ACC112 (cell line): ENCODE results near the gene MPZL1.

Source experiments
- H2AFZ ChIP-seq: fragments of 200-600 bp; sonication (generic); one replicate; pipeline ENCODE4 v1.6.0; 2017; ENCODE audit warnings: antibody characterized with exemption, low read length; ENCODE audit not compliant: unreplicated experiment
- H3K27ac ChIP-seq: fragments of 200-600 bp; sonication (generic); 2 replicates; pipeline ENCODE4 v1.5.1; 2014; ENCODE audit warnings: low read depth, mild to moderate bottlenecking, antibody characterized with exemption, low read length, moderate library complexity
- H3K27me3 ChIP-seq: fragments of 200-600 bp; sonication (generic); 2 replicates; pipeline ENCODE4 v1.6.1; 2014; ENCODE audit warnings: mild to moderate bottlenecking, antibody characterized with exemption, low read length, moderate library complexity, mixed read lengths; ENCODE audit not compliant: insufficient read depth
- H3K36me3 ChIP-seq: fragments of 200-600 bp; sonication (generic); 2 replicates; pipeline ENCODE4 v1.6.1; 2016; ENCODE audit warnings: mild to moderate bottlenecking, antibody characterized with exemption, low read length, moderate library complexity, mixed read lengths; ENCODE audit not compliant: insufficient read depth
- H3K4me1 ChIP-seq: fragments of 200-600 bp; sonication (generic); one replicate; pipeline ENCODE4 v1.6.1; 2016; ENCODE audit warnings: low read length, mixed read lengths; ENCODE audit not compliant: insufficient read depth, unreplicated experiment, control insufficient read depth
- H3K4me3 ChIP-seq: fragments of 200-600 bp; sonication (generic); 2 replicates; pipeline ENCODE4 v1.5.1; 2014; ENCODE audit warnings: mild to moderate bottlenecking, low read depth, low read length
- H3K79me2 ChIP-seq: fragments of 200-600 bp; sonication (generic); one replicate; pipeline ENCODE4 v1.6.0; 2016; ENCODE audit warnings: low read length; ENCODE audit not compliant: control insufficient read depth, unreplicated experiment, insufficient read depth

MPZL1 gene

GRCh38 chr1:167763525-167764220 is 41.9 kb downstream of the MPZL1 start:
- Histone ChIP-seq H3K4me3 (no peak overlapping the region), H3K27ac (no peak overlapping the region), H2AFZ (no peak overlapping the region), H3K27me3 (no peaks in the 10 kb centered on the region), H3K79me2 (peaks cover 60% of the 10 kb centered on the region), H3K4me1 (peaks cover 4% of the 10 kb centered on the region), H3K36me3 (peaks cover 9% of the 10 kb centered on the region)

DNA sequence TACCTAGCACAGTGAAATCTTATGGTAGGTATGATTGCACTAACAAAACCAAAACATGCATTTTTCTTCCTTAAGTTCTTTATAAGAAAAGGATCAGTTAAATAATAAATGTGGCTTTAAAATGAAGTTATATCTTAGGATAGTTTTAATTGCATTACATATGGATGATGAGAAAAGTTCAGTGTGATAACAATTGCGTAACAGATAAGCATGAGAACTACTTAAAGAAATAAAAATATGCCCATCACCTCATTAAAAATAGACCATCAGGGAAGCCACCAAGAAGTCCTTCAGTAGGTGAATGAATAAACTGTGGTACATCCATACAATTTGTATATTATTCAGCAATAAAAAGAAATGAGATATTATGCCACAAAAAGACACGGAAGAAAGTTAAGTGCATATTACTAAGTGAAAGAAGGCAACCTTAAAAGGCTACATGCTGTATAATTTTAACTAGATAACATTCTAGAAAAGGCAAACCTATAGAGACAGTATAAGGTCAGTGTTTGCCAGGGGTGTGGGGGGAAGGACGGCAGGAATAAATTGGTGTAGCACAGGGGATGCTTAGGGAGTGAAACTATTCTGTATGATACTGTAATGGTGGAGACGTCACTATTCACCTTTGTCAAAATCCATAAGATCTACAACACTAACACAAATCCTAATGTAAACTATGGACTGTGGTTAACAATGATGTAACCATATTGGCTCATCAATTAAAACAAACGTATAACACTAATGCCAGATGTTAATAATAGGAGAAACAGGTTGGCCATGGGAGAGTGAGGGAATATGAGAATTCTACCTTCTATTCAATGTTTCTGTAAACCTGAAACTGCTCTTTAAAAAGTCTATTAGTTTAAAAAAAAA is 42.9 kb downstream of the MPZL1 start:
- Histone ChIP-seq H3K27ac (no peak overlapping the region), H3K4me3 (no peak overlapping the region), H3K36me3 (peaks cover 14% of the 10 kb centered on the region), H2AFZ (no peak overlapping the region), H3K79me2 (peaks cover 51% of the 10 kb centered on the region), H3K4me1 (peaks cover 4% of the 10 kb centered on the region), H3K27me3 (no peaks in the 10 kb centered on the region)

- Histone ChIP-seq H2AFZ (no peak overlapping the region), H3K79me2 (peaks cover 44% of the 10 kb centered on the region), H3K27ac (no peak overlapping the region), H3K27me3 (no peaks in the 10 kb centered on the region), H3K36me3 (peaks cover 14% of the 10 kb centered on the region), H3K4me1 (peaks cover 4% of the 10 kb centered on the region), H3K4me3 (no peak overlapping the region)
Measured at GRCh38 chr1:167765496-167765895, 43.7 kb downstream of the MPZL1 start.

GRCh38 chr1:167766538-167766937 is 44.8 kb downstream of the MPZL1 start:
- Histone ChIP-seq H3K27me3 (no peaks in the 10 kb centered on the region), H3K79me2 (peaks cover 38% of the 10 kb centered on the region), H3K4me1 (peaks cover 2% of the 10 kb centered on the region), H3K36me3 (peaks cover 14% of the 10 kb centered on the region), H2AFZ (no peak overlapping the region), H3K27ac (no peak overlapping the region), H3K4me3 (no peak overlapping the region)

GRCh38 chr1:167767761-167768160 is 46.0 kb downstream of the MPZL1 start:
- Histone ChIP-seq H3K4me1 (no peaks in the 10 kb centered on the region), H3K4me3 (no peak overlapping the region), H3K79me2 (peaks cover 25% of the 10 kb centered on the region), H2AFZ (no peak overlapping the region), H3K36me3 (peaks cover 14% of the 10 kb centered on the region), H3K27ac (no peak overlapping the region), H3K27me3 (no peaks in the 10 kb centered on the region)

- Histone ChIP-seq H3K36me3 (peaks cover 14% of the 10 kb centered on the region), H3K27ac (no peak overlapping the region), H2AFZ (no peak overlapping the region), H3K4me3 (no peak overlapping the region), H3K4me1 (peaks cover 14% of the 10 kb centered on the region), H3K27me3 (no peaks in the 10 kb centered on the region), H3K79me2 (peaks cover 10% of the 10 kb centered on the region)
Measured at GRCh38 chr1:167770127-167770526, 48.3 kb downstream of the MPZL1 start.

GRCh38 chr1:167772436-167772835 is 50.7 kb downstream of the MPZL1 start:
- Histone ChIP-seq H3K36me3 (peaks cover 31% of the 10 kb centered on the region), H3K4me1 (peaks cover 24% of the 10 kb centered on the region), H3K27ac (no peak overlapping the region), H3K79me2 (peaks cover 20% of the 10 kb centered on the region), H2AFZ (no peak overlapping the region), H3K4me3 (no peak overlapping the region), H3K27me3 (no peaks in the 10 kb centered on the region)

GRCh38 chr1:167773516-167773915 is 51.7 kb downstream of the MPZL1 start:
- Histone ChIP-seq H2AFZ (no peak overlapping the region), H3K4me3 (no peak overlapping the region), H3K27ac (no peak overlapping the region), H3K4me1 (peaks cover 24% of the 10 kb centered on the region), H3K79me2 (peaks cover 13% of the 10 kb centered on the region), H3K36me3 (peaks cover 34% of the 10 kb centered on the region), H3K27me3 (no peaks in the 10 kb centered on the region)

GRCh38 chr1:167774710-167775109 is 52.9 kb downstream of the MPZL1 start:
- peaks cover 24% of the 10 kb centered on the region for H3K4me1 ChIP-seq
- peaks cover 25% of the 10 kb centered on the region for H3K36me3 ChIP-seq
- peaks cover 10% of the 10 kb centered on the region for H3K79me2 ChIP-seq
- no peak overlapping the region for H3K4me3 ChIP-seq
- no peak overlapping the region for H2AFZ ChIP-seq
- peak overlapping the region; percentile 75 for H3K27ac ChIP-seq
- H3K27me3 ChIP-seq: no peaks in the 10 kb centered on the region

DNA sequence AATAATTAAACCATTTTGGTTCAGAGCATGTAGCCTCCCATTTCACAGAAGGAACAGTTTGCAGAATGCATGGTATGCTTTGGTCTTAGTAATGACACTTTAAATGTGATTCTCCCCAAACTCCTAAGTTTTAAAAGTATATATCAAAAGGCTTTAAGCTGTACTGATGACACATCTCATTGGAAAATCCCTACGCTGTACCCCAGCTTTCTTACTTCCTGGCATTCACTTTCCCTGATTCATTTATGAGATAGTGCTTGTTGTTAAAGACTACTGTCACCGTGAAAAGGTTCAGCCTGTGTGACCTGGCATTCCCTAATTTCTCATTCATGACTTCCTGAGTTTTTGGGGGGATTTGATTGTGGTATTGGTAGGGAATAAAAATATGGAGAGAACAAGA is 53.4 kb downstream of the MPZL1 start:
- peaks cover 30% of the 10 kb centered on the region for H3K36me3 ChIP-seq

DNA sequence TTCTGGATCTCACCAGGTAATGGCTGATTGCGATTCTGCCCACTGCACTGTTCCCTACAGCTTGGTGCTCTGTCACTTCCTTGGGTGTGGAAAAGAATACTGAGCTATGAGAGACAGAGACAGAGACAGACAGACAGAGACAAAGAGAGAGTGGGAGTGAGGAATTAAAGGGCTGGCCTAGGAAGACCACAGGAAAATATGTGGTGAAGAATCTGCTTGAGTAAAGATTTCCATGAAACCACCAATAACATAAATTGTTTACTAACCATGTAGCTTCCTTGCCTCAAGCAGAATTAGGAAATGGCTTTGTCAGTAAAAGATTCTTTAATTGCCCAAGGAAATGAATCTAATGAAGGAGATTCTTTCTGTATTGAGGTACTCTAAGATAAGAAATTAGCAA is 54.4 kb downstream of the MPZL1 start:
- peaks cover 39% of the 10 kb centered on the region for H3K36me3 ChIP-seq
- no peak overlapping the region for H2AFZ ChIP-seq
- peaks cover 24% of the 10 kb centered on the region for H3K4me1 ChIP-seq
- peaks cover 10% of the 10 kb centered on the region for H3K79me2 ChIP-seq
- H3K27me3 ChIP-seq: no peaks in the 10 kb centered on the region
- no peak overlapping the region for H3K27ac ChIP-seq
- H3K4me3 ChIP-seq: no peak overlapping the region

More for the DNA sequence above, 53.4 kb downstream of the MPZL1 start:
- no peak overlapping the region for H3K4me3 ChIP-seq
- peak overlapping the region; percentile 75 for H3K27ac ChIP-seq
- peaks cover 10% of the 10 kb centered on the region for H3K79me2 ChIP-seq
- H3K27me3 ChIP-seq: no peaks in the 10 kb centered on the region
- peaks cover 24% of the 10 kb centered on the region for H3K4me1 ChIP-seq
- no peak overlapping the region for H2AFZ ChIP-seq
